HepG2 (cell line): Measurements from ENCODE around the gene PTPRN. TPM values are rescaled to one million over a fixed set of nuclear protein-coding genes. Genes with fewer than 3 reads are reported as not detected.
A peak's percentile ranks its signal among the peaks of the same experiment; 100 is the strongest.

Experiments
- ARNTL ChIP-seq: sonication (generic); formaldehyde crosslinking; IDR thresholded peaks from 2 replicates; pipeline ENCODE4 v1.4.0; 2020; ENCODE audit warnings: mild to moderate bottlenecking, missing genetic modification reagents
- ATAD3A ChIP-seq: sonication (generic); formaldehyde crosslinking; IDR thresholded peaks from 2 replicates; pipeline ENCODE4 v1.4.0; 2020; ENCODE audit warnings: missing genetic modification reagents
- ISX ChIP-seq: sonication (generic); formaldehyde crosslinking; conservative IDR thresholded peaks from 2 replicates; pipeline ENCODE4 v1.5.0; 2020; ENCODE audit warnings: missing genetic modification reagents
- PTBP1 ChIP-seq: fragments of 200-400 bp; formaldehyde crosslinking; IDR thresholded peaks from 2 replicates; pipeline ENCODE4 v1.6.1; 2018; ENCODE audit warnings: low read length, low read depth; ENCODE audit not compliant: poor library complexity, severe bottlenecking
- TCF7L2 ChIP-seq: IDR thresholded peaks from 2 replicates; pipeline ENCODE4 v1.6.1; 2011; ENCODE audit warnings: mild to moderate bottlenecking, low read depth, low read length, moderate library complexity
- THAP8 ChIP-seq: sonication (generic); formaldehyde crosslinking; IDR thresholded peaks from 2 replicates; pipeline ENCODE4 v1.5.1; 2020; ENCODE audit warnings: missing genetic modification reagents, mild to moderate bottlenecking, borderline replicate concordance
- THAP9 ChIP-seq: sonication (generic); formaldehyde crosslinking; IDR thresholded peaks from 2 replicates; pipeline ENCODE4; 2020; ENCODE audit warnings: missing genetic modification reagents, mild to moderate bottlenecking, borderline replicate concordance
- ZMYM3 ChIP-seq: sonication (generic); formaldehyde crosslinking; IDR thresholded peaks from 2 replicates; pipeline ENCODE4 v1.5.1; 2020; ENCODE audit warnings: mild to moderate bottlenecking, missing genetic modification reagents
- ZNF30 ChIP-seq: sonication (generic); formaldehyde crosslinking; IDR thresholded peaks from 2 replicates; pipeline ENCODE4 v1.5.0; 2020; ENCODE audit warnings: mild to moderate bottlenecking, missing genetic modification reagents
- ZNF441 ChIP-seq: sonication (generic); formaldehyde crosslinking; IDR thresholded peaks from 2 replicates; pipeline ENCODE4 v1.7.0; 2021; ENCODE audit warnings: missing genetic modification reagents, borderline replicate concordance
- ZNF564 ChIP-seq: sonication (generic); formaldehyde crosslinking; IDR thresholded peaks from 2 replicates; pipeline ENCODE4 v1.8.1; 2023; ENCODE audit warnings: mild to moderate bottlenecking, missing genetic modification reagents
- polyA plus RNA-seq, 8 experiments: library from polyadenylated mRNA; depleted of rRNA in 3 of 8; stranded (reverse) in 7 of 8; unstranded in 1 of 8; fragments of >200 nt; fragmentation: Illumina TruSeq in 4 of 8; extraction: Trizol in 4 of 8; gene quantifications; 2 replicates each; pipeline versions ENCODE4 v1.2.1 to v1.2.3, GENCODE V29; 2011 to 2016; ENCODE audit warnings: low read depth in 4 of 8, missing spikeins in 1 of 8, mixed read lengths in 1 of 8; ENCODE audit not compliant: insufficient read depth in 1 of 8
- total RNA-seq, 5 experiments: library from RNA; depleted of rRNA; stranded (reverse); fragments of >200 nt; fragmentation: Illumina TruSeq; extraction: Trizol; gene quantifications; 2 replicates each; pipeline ENCODE4 v1.2.3, GENCODE V29; 2016; ENCODE audit warnings: low read depth in 1 of 5
- TF ChIP-seq, protein P1 (sequence below): sonication (generic); formaldehyde crosslinking; conservative IDR thresholded peaks from 2 replicates; pipeline ENCODE4 v1.8.0; 2022; ENCODE audit warnings: missing genetic modification reagents
- TF ChIP-seq, protein P2 (sequence below): sonication (generic); formaldehyde crosslinking; IDR thresholded peaks from 2 replicates; pipeline ENCODE4 v1.5.0; 2020; ENCODE audit warnings: missing genetic modification reagents
- TF ChIP-seq, protein P3 (sequence below): sonication (generic); formaldehyde crosslinking; IDR thresholded peaks from 2 replicates; pipeline ENCODE4 v1.4.0; 2020; ENCODE audit warnings: missing genetic modification reagents, borderline replicate concordance

The PTPRN gene
- total and polyA plus RNA-seq, 2 of the 13 experiments (the other 11 are each of a cell fraction or from before 2014, with no cell fraction given) = 0.26 TPM; not detected in 1

DNA sequence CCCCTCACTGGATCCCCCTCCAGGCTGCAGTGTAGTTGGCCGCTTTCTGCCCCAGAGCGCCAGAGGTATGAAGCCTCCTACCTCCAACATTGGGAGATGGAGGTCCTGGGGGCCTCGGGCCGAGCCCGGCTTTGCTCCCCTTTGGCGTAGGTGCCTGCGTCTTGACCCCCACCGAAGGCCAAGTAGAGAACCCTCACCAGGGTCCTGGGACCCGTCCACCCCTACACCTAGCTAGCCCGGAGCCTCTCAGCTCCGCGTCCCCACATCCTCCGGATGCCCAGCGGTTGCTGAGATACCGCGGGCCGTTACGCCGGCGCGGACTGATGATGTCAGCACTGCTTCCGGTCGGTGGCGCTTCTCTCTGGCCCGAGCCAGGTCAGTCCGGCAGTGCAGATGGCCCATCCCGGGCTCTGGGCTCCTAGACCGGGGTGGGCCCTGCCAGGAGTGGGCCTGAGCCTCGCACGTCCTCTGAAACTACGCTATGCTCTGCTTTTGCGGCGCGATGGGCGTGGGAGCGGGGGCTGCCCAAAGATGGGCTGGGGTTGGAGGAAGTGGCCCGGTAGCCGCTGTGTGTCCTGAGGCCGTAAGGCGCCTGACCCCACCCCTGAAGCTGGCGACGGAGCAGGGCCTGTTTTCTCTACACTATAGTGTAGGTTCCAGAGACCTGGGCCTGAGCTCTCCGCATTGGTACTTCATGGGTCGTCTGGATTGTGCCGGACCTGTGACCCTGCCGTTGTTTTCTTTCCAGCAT is 63.9 kb downstream of the PTPRN start, which contains the start of the genes GLB1L and STK16 (continued):
- TF ChIP-seq, protein P1, sequence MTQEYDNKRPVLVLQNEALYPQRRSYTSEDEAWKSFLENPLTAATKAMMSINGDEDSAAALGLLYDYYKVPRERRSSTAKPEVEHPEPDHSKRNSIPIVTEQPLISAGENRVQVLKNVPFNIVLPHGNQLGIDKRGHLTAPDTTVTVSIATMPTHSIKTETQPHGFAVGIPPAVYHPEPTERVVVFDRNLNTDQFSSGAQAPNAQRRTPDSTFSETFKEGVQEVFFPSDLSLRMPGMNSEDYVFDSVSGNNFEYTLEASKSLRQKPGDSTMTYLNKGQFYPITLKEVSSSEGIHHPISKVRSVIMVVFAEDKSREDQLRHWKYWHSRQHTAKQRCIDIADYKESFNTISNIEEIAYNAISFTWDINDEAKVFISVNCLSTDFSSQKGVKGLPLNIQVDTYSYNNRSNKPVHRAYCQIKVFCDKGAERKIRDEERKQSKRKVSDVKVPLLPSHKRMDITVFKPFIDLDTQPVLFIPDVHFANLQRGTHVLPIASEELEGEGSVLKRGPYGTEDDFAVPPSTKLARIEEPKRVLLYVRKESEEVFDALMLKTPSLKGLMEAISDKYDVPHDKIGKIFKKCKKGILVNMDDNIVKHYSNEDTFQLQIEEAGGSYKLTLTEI (CRISPR knock-in tag) = no peak
- peak; percentile 54 for TF ChIP-seq PTBP1
- no peak for TF ChIP-seq ARNTL (CRISPR knock-in tag)
- no peak for TF ChIP-seq TCF7L2
- TF ChIP-seq THAP8 (CRISPR knock-in tag) = peak; percentile 95; the same call in 1 of the 2 replicates
- TF ChIP-seq ATAD3A = no peak
- no peak for TF ChIP-seq ZNF564 (CRISPR knock-in tag)
- peak; percentile 93; the same call in 1 of the 2 replicates for TF ChIP-seq THAP9 (CRISPR knock-in tag)
- TF ChIP-seq ZNF441 (CRISPR knock-in tag) = no peak
- TF ChIP-seq, protein P2, sequence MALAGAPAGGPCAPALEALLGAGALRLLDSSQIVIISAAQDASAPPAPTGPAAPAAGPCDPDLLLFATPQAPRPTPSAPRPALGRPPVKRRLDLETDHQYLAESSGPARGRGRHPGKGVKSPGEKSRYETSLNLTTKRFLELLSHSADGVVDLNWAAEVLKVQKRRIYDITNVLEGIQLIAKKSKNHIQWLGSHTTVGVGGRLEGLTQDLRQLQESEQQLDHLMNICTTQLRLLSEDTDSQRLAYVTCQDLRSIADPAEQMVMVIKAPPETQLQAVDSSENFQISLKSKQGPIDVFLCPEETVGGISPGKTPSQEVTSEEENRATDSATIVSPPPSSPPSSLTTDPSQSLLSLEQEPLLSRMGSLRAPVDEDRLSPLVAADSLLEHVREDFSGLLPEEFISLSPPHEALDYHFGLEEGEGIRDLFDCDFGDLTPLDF (CRISPR knock-in tag) = no peak; the same call in 1 of the 2 replicates
- TF ChIP-seq ZMYM3 (CRISPR knock-in tag) = no peak
- TF ChIP-seq ISX (CRISPR knock-in tag) = no peak; the same call in 1 of the 2 replicates
- TF ChIP-seq ZNF30 = no peak
- TF ChIP-seq, protein P3, sequence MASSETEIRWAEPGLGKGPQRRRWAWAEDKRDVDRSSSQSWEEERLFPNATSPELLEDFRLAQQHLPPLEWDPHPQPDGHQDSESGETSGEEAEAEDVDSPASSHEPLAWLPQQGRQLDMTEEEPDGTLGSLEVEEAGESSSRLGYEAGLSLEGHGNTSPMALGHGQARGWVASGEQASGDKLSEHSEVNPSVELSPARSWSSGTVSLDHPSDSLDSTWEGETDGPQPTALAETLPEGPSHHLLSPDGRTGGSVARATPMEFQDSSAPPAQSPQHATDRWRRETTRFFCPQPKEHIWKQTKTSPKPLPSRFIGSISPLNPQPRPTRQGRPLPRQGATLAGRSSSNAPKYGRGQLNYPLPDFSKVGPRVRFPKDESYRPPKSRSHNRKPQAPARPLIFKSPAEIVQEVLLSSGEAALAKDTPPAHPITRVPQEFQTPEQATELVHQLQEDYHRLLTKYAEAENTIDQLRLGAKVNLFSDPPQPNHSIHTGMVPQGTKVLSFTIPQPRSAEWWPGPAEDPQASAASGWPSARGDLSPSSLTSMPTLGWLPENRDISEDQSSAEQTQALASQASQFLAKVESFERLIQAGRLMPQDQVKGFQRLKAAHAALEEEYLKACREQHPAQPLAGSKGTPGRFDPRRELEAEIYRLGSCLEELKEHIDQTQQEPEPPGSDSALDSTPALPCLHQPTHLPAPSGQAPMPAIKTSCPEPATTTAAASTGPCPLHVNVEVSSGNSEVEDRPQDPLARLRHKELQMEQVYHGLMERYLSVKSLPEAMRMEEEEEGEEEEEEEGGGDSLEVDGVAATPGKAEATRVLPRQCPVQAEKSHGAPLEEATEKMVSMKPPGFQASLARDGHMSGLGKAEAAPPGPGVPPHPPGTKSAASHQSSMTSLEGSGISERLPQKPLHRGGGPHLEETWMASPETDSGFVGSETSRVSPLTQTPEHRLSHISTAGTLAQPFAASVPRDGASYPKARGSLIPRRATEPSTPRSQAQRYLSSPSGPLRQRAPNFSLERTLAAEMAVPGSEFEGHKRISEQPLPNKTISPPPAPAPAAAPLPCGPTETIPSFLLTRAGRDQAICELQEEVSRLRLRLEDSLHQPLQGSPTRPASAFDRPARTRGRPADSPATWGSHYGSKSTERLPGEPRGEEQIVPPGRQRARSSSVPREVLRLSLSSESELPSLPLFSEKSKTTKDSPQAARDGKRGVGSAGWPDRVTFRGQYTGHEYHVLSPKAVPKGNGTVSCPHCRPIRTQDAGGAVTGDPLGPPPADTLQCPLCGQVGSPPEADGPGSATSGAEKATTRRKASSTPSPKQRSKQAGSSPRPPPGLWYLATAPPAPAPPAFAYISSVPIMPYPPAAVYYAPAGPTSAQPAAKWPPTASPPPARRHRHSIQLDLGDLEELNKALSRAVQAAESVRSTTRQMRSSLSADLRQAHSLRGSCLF = no peak
